Measurements from ENCODE around the gene RING1. TPM values are rescaled to one million over a fixed set of nuclear protein-coding genes. Genes with fewer than 3 reads are reported as not detected.

RING1 gene
- total RNA-seq, 5 donors from 2014 or later (not counting 1 experiment from before 2014, with no cell fraction given), result 37.7 to 43.8 (median 42.6) TPM

DNA sequence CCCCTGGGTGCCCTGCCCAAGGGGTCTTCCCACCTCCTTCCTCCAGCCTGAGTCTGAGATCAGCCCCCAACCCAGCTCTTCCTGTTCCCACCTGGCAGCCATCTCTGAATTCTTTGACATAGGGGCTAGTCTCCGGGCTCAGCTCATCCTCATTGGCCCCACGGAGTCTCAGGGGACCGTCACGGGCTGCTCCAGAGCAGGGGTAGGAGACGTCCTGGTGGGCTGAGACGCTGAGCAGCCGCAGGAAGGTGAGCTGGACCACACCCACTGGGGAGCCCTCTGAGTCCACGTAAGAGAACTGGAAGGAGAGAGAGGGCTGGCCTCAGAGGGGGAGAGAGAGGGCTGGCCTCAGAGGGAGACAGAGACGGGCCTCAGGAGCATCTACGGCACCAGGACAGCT is 44.1 kb upstream of the RING1 start:
- ATAC-seq (replicated peaks in 1 of 4) (no peak), DNase-seq (no peak)
- Histone ChIP-seq H3K4me3 (ENCODE audit: control insufficient read depth in 1 of 2, extremely low read depth in 1 of 2, low read length in 1 of 2) (no peak overlapping the region), H3K9me3 (no peaks in the 10 kb centered on the region), H3K36me3 (ENCODE audit: control insufficient read depth in 2 of 2, extremely low read depth in 1 of 2, insufficient read depth in 1 of 2, low read length in 1 of 2) (no peaks in the 10 kb centered on the region), H3K27me3 (replicated peaks in 1 of 2; ENCODE audit: control insufficient read depth in 2 of 2, extremely low read depth in 1 of 2, insufficient read depth in 2 of 2, low read length in 1 of 2) (peaks cover 0 to 64% of the 10 kb centered on the region in 2 experiments), H3K4me1 (ENCODE audit: control insufficient read depth in 1 of 2, extremely low read depth in 1 of 2, insufficient read depth in 2 of 2, low read length in 2 of 2) (peaks cover 0 to 16% of the 10 kb centered on the region in 2 experiments), H3K27ac (ENCODE audit: low read length) (no peak overlapping the region)
- Mint-ChIP-seq H3K27me3 (peaks cover 5 to 14% of the 10 kb centered on the region in 2 donors), H3K36me3 (no peaks in the 10 kb centered on the region), H3K27ac (no peak overlapping the region), H3K4me1 (peaks cover 12 to 15% (median 13%) of the 10 kb centered on the region in 3 donors), H3K9me3 (no peaks in the 10 kb centered on the region), H3K4me3 (no peak overlapping the region)
- POLR2A ChIA-PET, result no interaction called here
- CTCF ChIA-PET, result interaction anchor here in 1 of 2 donors (0.5 kb wide), 1 partner anchor 44 kb away, joined by 3 read pairs; no protein-coding TSS in a partner anchor
- WGBS (ENCODE audit: insufficient coverage), result 56% methylated on average over 10 of the region's 10 CpGs

DNA sequence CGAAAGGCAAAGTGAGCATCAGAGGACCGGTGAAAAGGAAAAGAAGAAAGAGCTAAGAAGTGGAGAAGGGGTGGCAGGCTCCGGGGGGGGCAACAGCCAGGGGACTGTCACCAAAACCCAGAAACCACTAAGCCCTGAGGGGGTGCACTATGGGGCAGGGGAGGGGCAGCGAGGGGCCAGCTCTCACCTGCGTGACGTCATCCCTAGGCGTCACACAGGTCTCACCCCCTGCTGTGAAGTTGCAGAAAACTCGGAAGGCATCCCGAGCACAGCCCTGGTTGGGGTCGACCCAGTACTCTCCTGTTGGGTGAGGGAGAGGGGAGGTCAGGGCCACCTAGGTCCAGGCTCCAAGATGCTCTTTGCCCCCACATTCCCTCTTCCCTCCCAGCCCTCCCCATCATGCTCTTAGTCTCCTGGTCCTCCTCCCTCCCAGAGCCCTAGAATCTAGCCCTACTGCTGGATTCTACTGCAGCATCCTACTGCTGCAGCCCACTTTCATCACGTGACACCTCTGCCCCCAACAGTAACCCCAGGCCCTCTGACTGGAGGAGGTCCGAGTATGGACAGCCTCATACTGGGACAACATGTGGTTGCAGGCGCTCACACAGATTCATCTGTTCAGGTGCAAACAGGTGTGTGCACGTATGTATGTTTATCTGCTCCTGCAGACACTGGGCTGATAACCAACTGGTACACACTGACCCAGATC is 43.5 kb upstream of the RING1 start:
- Mint-ChIP-seq H3K27ac (no peak overlapping the region), H3K36me3 (no peaks in the 10 kb centered on the region), H3K4me3 (no peak overlapping the region), H3K9me3 (no peaks in the 10 kb centered on the region), H3K4me1 (peaks cover 12 to 15% (median 13%) of the 10 kb centered on the region in 3 donors), H3K27me3 (peaks cover 5 to 14% of the 10 kb centered on the region in 2 donors)
- Histone ChIP-seq H3K27ac (ENCODE audit: low read length) (no peak overlapping the region), H3K36me3 (ENCODE audit: control insufficient read depth in 2 of 2, extremely low read depth in 1 of 2, insufficient read depth in 1 of 2, low read length in 1 of 2) (no peaks in the 10 kb centered on the region), H3K4me3 (ENCODE audit: control insufficient read depth in 1 of 2, extremely low read depth in 1 of 2, low read length in 1 of 2) (no peak overlapping the region), H3K9me3 (no peaks in the 10 kb centered on the region), H3K4me1 (ENCODE audit: control insufficient read depth in 1 of 2, extremely low read depth in 1 of 2, insufficient read depth in 2 of 2, low read length in 2 of 2) (peaks cover 0 to 16% of the 10 kb centered on the region in 2 experiments), H3K27me3 (replicated peaks in 1 of 2; ENCODE audit: control insufficient read depth in 2 of 2, extremely low read depth in 1 of 2, insufficient read depth in 2 of 2, low read length in 1 of 2) (peaks cover 0 to 59% of the 10 kb centered on the region in 2 experiments)
- CTCF ChIA-PET, result no interaction called here
- POLR2A ChIA-PET, result no interaction called here
- 71% methylated on average over 7 of the region's 14 CpGs for WGBS (ENCODE audit: insufficient coverage)
- ATAC-seq (replicated peaks in 1 of 4) (no peak), DNase-seq (no peak)

DNA sequence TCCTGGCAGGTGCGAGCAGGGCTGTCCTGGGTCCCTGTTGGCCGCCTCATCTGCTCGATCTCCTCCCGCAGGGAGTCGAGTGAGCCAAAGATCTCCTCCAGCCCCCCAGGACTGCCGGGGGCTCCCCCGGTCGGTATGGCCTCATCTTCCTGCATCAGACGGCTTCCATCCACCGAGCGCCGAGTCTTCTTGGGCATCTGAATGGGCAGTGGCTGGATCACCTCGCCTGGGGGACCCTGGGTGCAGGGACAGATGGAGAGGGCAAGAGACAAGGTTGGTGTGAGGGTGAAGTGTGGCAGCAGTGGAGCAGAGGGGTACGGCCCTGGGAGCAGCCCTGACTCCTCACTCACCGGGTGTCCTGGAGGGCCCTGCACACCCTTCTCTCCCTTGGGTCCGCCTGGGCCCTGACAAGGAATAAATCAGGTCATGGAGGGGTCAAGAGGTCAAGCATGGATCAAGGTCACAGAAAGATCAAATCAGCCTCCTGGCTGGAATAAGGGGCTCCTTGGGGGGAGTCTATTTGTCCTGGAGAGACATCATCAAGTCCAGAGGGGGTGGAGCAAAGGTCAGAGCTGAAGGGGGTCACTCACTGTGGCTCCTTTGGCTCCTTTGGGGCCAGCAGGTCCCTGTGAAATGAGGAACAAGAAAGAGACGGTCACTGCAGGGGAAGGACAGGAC is 42.6 kb upstream of the RING1 start:
- Histone ChIP-seq H3K9me3 (no peaks in the 10 kb centered on the region), H3K4me1 (ENCODE audit: control insufficient read depth in 1 of 2, extremely low read depth in 1 of 2, insufficient read depth in 2 of 2, low read length in 2 of 2) (peaks cover 0 to 15% of the 10 kb centered on the region in 2 experiments), H3K36me3 (ENCODE audit: control insufficient read depth in 2 of 2, extremely low read depth in 1 of 2, insufficient read depth in 1 of 2, low read length in 1 of 2) (no peaks in the 10 kb centered on the region), H3K27me3 (replicated peaks in 1 of 2; ENCODE audit: control insufficient read depth in 2 of 2, extremely low read depth in 1 of 2, insufficient read depth in 2 of 2, low read length in 1 of 2) (peaks cover 0 to 53% of the 10 kb centered on the region in 2 experiments), H3K4me3 (ENCODE audit: control insufficient read depth in 1 of 2, extremely low read depth in 1 of 2, low read length in 1 of 2) (no peak overlapping the region), H3K27ac (ENCODE audit: low read length) (no peak overlapping the region)
- no peak overlapping the region for H3K4me3 Mint-ChIP-seq
- no peaks in the 10 kb centered on the region for H3K36me3 Mint-ChIP-seq
- ChIA-PET CTCF (no interaction called here), POLR2A (no interaction called here)
- H3K27ac Mint-ChIP-seq, result no peak overlapping the region
- DNase-seq, result no peak
- peaks cover 13 to 15% (median 15%) of the 10 kb centered on the region in 3 donors for H3K4me1 Mint-ChIP-seq
- 77% methylated on average over 14 of the region's 17 CpGs for WGBS (ENCODE audit: insufficient coverage)
- H3K27me3 Mint-ChIP-seq, result peaks cover 5 to 14% of the 10 kb centered on the region in 2 donors
- ATAC-seq (replicated peaks in 1 of 4), result no peak
- H3K9me3 Mint-ChIP-seq, result no peaks in the 10 kb centered on the region

DNA sequence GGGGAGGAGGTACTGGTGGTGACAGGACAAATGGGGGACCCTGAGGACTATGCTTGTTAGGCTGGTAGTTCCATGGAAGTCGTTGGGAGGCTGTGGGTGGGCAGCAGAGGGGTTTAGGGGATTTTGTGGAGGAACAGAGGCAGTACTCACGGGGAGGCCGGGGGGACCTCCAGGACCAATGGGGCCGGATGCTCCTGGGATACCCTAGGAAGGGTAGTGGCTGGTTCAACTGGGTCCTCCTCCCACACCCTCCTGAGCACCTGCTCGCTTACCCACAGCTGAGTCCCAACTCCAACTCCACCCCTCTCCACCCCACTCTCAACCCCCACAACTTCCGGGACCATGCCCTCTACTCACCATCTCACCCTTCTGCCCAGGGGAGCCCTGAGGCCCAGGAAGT is 41.9 kb upstream of the RING1 start:
- POLR2A ChIA-PET, result no interaction called here
- H3K27ac Mint-ChIP-seq, result no peak overlapping the region

DNA sequence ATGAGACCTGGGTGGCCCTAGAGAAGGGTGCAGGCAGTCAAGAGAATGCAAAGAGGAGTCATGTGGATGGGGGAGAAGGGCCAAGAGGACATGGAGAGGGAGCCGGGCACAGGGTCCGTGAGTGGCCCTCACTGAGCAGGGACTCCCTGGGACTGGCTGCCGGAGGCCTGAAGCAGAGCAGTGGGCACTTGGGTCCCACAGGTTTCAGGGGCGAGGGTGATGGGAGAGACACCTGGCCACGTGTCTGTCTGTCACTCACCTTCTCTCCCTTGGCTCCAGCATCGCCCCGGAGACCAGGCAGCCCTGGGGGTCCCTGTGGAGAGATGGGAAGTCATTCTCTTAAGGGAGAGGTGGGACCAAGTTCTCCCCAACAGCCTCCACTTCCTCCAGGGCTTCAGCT is 41.5 kb upstream of the RING1 start:
- H3K4me1 Mint-ChIP-seq, result peaks cover 5 to 7% (median 5%) of the 10 kb centered on the region in 3 donors
- Histone ChIP-seq H3K27me3 (replicated peaks in 1 of 2; ENCODE audit: control insufficient read depth in 2 of 2, extremely low read depth in 1 of 2, insufficient read depth in 2 of 2, low read length in 1 of 2) (peaks cover 0 to 45% of the 10 kb centered on the region in 2 experiments), H3K27ac (ENCODE audit: low read length) (no peak overlapping the region), H3K4me3 (ENCODE audit: control insufficient read depth in 1 of 2, extremely low read depth in 1 of 2, low read length in 1 of 2) (no peak overlapping the region), H3K36me3 (ENCODE audit: control insufficient read depth in 2 of 2, extremely low read depth in 1 of 2, insufficient read depth in 1 of 2, low read length in 1 of 2) (no peaks in the 10 kb centered on the region), H3K9me3 (no peaks in the 10 kb centered on the region), H3K4me1 (ENCODE audit: control insufficient read depth in 1 of 2, extremely low read depth in 1 of 2, insufficient read depth in 2 of 2, low read length in 2 of 2) (peaks cover 0 to 4% of the 10 kb centered on the region in 2 experiments)
- peaks cover 5 to 10% of the 10 kb centered on the region in 2 donors for H3K27me3 Mint-ChIP-seq
- 75% methylated on average over 4 of the region's 7 CpGs for WGBS (ENCODE audit: insufficient coverage)
- no peaks in the 10 kb centered on the region for H3K36me3 Mint-ChIP-seq
- H3K4me3 Mint-ChIP-seq, result no peak overlapping the region
- no peak overlapping the region for H3K27ac Mint-ChIP-seq
- ATAC-seq (replicated peaks in 1 of 4) (no peak), DNase-seq (no peak)
- POLR2A ChIA-PET, result no interaction called here
- no peaks in the 10 kb centered on the region for H3K9me3 Mint-ChIP-seq
- CTCF ChIA-PET, result no interaction called here

More for the DNA sequence above, 41.9 kb upstream of the RING1 start:
- Histone ChIP-seq H3K4me3 (ENCODE audit: control insufficient read depth in 1 of 2, extremely low read depth in 1 of 2, low read length in 1 of 2) (no peak overlapping the region), H3K9me3 (no peaks in the 10 kb centered on the region), H3K27ac (ENCODE audit: low read length) (no peak overlapping the region), H3K4me1 (ENCODE audit: control insufficient read depth in 1 of 2, extremely low read depth in 1 of 2, insufficient read depth in 2 of 2, low read length in 2 of 2) (peaks cover 0 to 9% of the 10 kb centered on the region in 2 experiments), H3K36me3 (ENCODE audit: control insufficient read depth in 2 of 2, extremely low read depth in 1 of 2, insufficient read depth in 1 of 2, low read length in 1 of 2) (no peaks in the 10 kb centered on the region), H3K27me3 (replicated peaks in 1 of 2; ENCODE audit: control insufficient read depth in 2 of 2, extremely low read depth in 1 of 2, insufficient read depth in 2 of 2, low read length in 1 of 2) (peaks cover 0 to 49% of the 10 kb centered on the region in 2 experiments)
- 93% methylated on average over 2 of the region's 6 CpGs for WGBS (ENCODE audit: insufficient coverage)
- no peak for ATAC-seq (replicated peaks in 1 of 4)
- DNase-seq, result no peak
- Mint-ChIP-seq H3K4me3 (no peak overlapping the region), H3K27me3 (peaks cover 5 to 12% of the 10 kb centered on the region in 2 donors), H3K36me3 (no peaks in the 10 kb centered on the region), H3K9me3 (no peaks in the 10 kb centered on the region), H3K4me1 (peaks cover 9 to 11% (median 10%) of the 10 kb centered on the region in 3 donors)
- CTCF ChIA-PET, result no interaction called here

DNA sequence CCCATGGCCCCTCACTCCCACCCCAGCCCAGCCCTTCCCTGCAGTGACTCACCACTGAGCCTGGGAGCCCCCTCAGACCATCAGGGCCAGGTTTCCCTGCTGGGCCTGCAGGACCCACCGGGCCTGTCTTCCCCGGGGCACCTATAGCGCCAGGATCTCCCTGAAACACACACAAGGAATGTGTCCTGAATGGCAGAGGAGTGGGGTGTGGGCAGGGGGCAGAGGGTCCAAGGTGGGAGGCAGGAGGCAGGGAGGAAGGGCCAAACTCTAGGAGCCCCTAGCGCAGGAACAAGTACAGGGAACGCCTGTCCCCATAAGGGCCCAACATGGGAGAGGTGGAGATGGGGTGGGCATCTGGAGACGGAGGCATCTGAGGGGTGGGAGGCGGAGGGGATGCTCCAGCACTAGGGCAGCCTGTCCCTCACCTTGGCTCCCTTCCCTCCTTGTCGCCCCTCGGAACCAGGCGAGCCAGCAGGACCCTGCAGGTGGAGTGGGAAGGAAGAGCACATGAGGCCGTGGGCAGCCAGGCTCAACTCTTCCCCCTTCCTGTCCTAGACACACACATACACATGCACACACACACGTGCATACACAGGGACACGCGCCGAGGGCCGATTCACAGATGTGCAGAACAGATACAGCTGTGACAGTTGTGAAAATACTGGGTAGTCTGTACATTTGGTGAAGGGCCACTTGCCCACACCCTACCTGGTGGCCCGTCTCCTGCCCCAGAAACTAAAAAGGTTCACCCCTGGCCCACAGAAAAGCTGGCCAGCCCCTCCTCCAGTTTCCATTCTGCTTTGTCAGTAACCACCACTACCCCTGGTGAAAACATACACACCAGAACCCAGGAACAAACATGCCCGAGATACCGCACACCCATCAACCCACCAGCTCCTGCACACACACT is 40.7 kb upstream of the RING1 start:
- Mint-ChIP-seq H3K4me1 (peaks cover 0 to 3% (median 0%) of the 10 kb centered on the region in 3 donors), H3K27me3 (peaks cover 5 to 10% of the 10 kb centered on the region in 2 donors), H3K36me3 (no peaks in the 10 kb centered on the region), H3K4me3 (no peak overlapping the region), H3K27ac (no peak overlapping the region), H3K9me3 (no peaks in the 10 kb centered on the region)
- H3K9me3 ChIP-seq, result no peaks in the 10 kb centered on the region
- DNase-seq (no peak), ATAC-seq (replicated peaks in 1 of 4) (no peak)
- H3K27me3 ChIP-seq (replicated peaks in 1 of 2; ENCODE audit: control insufficient read depth in 2 of 2, extremely low read depth in 1 of 2, insufficient read depth in 2 of 2, low read length in 1 of 2), result peaks cover 0 to 46% of the 10 kb centered on the region in 2 experiments
- POLR2A ChIA-PET, result no interaction called here
- H3K4me1 ChIP-seq (ENCODE audit: control insufficient read depth in 1 of 2, extremely low read depth in 1 of 2, insufficient read depth in 2 of 2, low read length in 2 of 2), result no peaks in the 10 kb centered on the region
- WGBS (ENCODE audit: insufficient coverage), result 100% methylated on average over 3 of the region's 19 CpGs
- H3K36me3 ChIP-seq (ENCODE audit: control insufficient read depth in 2 of 2, extremely low read depth in 1 of 2, insufficient read depth in 1 of 2, low read length in 1 of 2), result no peaks in the 10 kb centered on the region
- no peak overlapping the region for H3K27ac ChIP-seq (ENCODE audit: low read length)
- CTCF ChIA-PET, result no interaction called here
- no peak overlapping the region for H3K4me3 ChIP-seq (ENCODE audit: control insufficient read depth in 1 of 2, extremely low read depth in 1 of 2, low read length in 1 of 2)
